Measurements from ENCODE around the gene IGSF6.
"Not testable (repeated sequence)": the region's sequence is repeated elsewhere in the genome, so short reads cannot be mapped to it uniquely, and the experiment has no call there.

- TF ChIP-seq ZNF274 (IDR thresholded peaks at IDR 0.05; ENCODE audit: borderline replicate concordance, extremely low read depth, low read length); EZH2 (IDR thresholded peaks at IDR 0.05; ENCODE audit: low read depth, low read length, severe bottlenecking); USF2 (IDR thresholded peaks at IDR 0.05; ENCODE audit: low read length); ATF2 (IDR thresholded peaks at IDR 0.05; ENCODE audit: low read length); EP300 (IDR thresholded peaks at IDR 0.05; ENCODE audit: borderline replicate concordance in 1 of 2, low read depth in 2 of 2, low read length in 2 of 2); JUND (IDR thresholded peaks at IDR 0.05; ENCODE audit: low read length); RXRA (IDR thresholded peaks at IDR 0.05; ENCODE audit: insufficient read depth, low read depth, low read length); POLR2A (IDR thresholded peaks at IDR 0.05; ENCODE audit: control extremely low read depth in 1 of 2, low read depth in 2 of 2, low read length in 2 of 2): not testable (repeated sequence)
- TF ChIP-seq, protein P1, sequence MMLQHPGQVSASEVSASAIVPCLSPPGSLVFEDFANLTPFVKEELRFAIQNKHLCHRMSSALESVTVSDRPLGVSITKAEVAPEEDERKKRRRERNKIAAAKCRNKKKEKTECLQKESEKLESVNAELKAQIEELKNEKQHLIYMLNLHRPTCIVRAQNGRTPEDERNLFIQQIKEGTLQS (IDR thresholded peaks at IDR 0.05; ENCODE audit: insufficient read depth, low read depth, low read length), result not testable (repeated sequence)
- TF ChIP-seq, protein P2, sequence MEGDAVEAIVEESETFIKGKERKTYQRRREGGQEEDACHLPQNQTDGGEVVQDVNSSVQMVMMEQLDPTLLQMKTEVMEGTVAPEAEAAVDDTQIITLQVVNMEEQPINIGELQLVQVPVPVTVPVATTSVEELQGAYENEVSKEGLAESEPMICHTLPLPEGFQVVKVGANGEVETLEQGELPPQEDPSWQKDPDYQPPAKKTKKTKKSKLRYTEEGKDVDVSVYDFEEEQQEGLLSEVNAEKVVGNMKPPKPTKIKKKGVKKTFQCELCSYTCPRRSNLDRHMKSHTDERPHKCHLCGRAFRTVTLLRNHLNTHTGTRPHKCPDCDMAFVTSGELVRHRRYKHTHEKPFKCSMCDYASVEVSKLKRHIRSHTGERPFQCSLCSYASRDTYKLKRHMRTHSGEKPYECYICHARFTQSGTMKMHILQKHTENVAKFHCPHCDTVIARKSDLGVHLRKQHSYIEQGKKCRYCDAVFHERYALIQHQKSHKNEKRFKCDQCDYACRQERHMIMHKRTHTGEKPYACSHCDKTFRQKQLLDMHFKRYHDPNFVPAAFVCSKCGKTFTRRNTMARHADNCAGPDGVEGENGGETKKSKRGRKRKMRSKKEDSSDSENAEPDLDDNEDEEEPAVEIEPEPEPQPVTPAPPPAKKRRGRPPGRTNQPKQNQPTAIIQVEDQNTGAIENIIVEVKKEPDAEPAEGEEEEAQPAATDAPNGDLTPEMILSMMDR (IDR thresholded peaks at IDR 0.05; ENCODE audit: control extremely low read depth in 1 of 3, insufficient read depth in 1 of 3, low read depth in 1 of 3, low read length in 3 of 3), result not testable (repeated sequence)
Measured at GRCh38 chr16:21629616-21630539, 22.5 kb downstream of the IGSF6 start.
